Measurements from ENCODE around the gene TFDP3. TPM values are rescaled to one million over a fixed set of nuclear protein-coding genes. Genes with fewer than 3 reads are reported as not detected.

TFDP3 gene, protein sequence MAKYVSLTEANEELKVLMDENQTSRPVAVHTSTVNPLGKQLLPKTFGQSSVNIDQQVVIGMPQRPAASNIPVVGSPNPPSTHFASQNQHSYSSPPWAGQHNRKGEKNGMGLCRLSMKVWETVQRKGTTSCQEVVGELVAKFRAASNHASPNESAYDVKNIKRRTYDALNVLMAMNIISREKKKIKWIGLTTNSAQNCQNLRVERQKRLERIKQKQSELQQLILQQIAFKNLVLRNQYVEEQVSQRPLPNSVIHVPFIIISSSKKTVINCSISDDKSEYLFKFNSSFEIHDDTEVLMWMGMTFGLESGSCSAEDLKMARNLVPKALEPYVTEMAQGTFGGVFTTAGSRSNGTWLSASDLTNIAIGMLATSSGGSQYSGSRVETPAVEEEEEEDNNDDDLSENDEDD
- total RNA-seq = not detected

DNA sequence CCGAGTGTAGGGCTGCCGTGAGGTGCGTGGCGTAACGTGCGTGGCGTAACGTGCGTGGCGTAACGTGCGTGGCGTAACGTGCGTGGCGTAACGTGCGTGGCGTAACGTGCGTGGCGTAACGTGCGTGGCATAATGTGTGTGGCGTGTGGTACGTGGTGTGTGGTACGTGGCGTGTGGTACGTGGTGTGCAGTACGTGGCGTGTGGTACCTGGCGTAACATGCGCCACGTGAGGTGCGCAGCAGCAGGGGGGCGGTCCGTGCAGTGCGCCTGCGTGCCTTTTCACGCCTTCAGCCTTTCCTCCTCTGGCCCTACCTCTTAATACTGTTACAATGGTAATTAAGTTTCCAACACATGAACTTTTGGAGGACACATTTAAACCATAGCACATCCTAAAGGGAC lies at the start of gene TFDP3:
TFDP3 (minus strand) TSS at position 26 of the 400 bp plus-strand sequence. CDS start 95 bp downstream, outside the sequence.
- Histone ChIP-seq H3K9me3 (no peaks in the 10 kb centered on the region), H3K36me3 (no peaks in the 10 kb centered on the region), H3K27ac (no peak within 1 kb of the TSS), H3K4me1 (no peaks in the 10 kb centered on the region), H3K27me3 (no peaks in the 10 kb centered on the region), H3K4me3 (no peak within 1 kb of the TSS)
- no peak for ATAC-seq
- TF ChIP-seq POLR2A (IDR thresholded peaks at IDR 0.05) = no peak
- TF ChIP-seq, protein P1, sequence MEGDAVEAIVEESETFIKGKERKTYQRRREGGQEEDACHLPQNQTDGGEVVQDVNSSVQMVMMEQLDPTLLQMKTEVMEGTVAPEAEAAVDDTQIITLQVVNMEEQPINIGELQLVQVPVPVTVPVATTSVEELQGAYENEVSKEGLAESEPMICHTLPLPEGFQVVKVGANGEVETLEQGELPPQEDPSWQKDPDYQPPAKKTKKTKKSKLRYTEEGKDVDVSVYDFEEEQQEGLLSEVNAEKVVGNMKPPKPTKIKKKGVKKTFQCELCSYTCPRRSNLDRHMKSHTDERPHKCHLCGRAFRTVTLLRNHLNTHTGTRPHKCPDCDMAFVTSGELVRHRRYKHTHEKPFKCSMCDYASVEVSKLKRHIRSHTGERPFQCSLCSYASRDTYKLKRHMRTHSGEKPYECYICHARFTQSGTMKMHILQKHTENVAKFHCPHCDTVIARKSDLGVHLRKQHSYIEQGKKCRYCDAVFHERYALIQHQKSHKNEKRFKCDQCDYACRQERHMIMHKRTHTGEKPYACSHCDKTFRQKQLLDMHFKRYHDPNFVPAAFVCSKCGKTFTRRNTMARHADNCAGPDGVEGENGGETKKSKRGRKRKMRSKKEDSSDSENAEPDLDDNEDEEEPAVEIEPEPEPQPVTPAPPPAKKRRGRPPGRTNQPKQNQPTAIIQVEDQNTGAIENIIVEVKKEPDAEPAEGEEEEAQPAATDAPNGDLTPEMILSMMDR (IDR thresholded peaks at IDR 0.05 in 4 of 5, conservative IDR thresholded peaks at IDR 0.05 in 1 of 5) = no peak
- DNase-seq = no peak
- intact Hi-C loops (cut with DNase I; ENCODE audit: low total_unique reads) = no loop called here
- in situ Hi-C loops (cut with MboI; ENCODE audit: low sequenced_read_pairs in 4 of 4) = no loop called here

DNA sequence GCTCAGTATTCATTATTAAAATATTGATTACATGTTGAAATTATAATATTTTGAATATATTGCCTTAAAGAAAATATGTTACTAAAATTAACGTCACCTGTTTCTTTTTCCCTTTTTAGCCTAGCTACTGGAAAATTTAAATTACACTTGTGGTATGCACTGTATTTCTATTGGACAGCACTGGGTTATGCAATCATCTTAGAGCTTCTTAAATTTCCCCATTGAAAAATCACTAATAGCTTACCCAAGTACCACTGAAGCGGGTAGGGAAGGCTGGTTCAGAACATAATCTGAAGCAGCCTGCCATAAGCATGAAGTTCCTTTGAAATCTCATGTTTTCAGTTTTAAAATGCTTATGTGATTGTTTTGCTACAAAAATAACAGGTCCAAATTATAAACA lies 49.5 kb upstream of the TFDP3 start:
- no peaks in the 10 kb centered on the region for H3K9me3 ChIP-seq
- ATAC-seq = no peak
- no peak for DNase-seq
- H3K4me1 ChIP-seq = no peaks in the 10 kb centered on the region
- no peaks in the 10 kb centered on the region for H3K36me3 ChIP-seq
- no peak overlapping the region for H3K4me3 ChIP-seq
- intact Hi-C loops (cut with DNase I; ENCODE audit: low total_unique reads) (no loop called here), in situ Hi-C loops (cut with MboI; ENCODE audit: low sequenced_read_pairs in 4 of 4) (no loop called here)
- TF ChIP-seq, protein P1 (IDR thresholded peaks at IDR 0.05 in 4 of 5, conservative IDR thresholded peaks at IDR 0.05 in 1 of 5) = no peak
- TF ChIP-seq POLR2A (IDR thresholded peaks at IDR 0.05) = no peak
- no peak overlapping the region for H3K27ac ChIP-seq
- no peaks in the 10 kb centered on the region for H3K27me3 ChIP-seq

DNA sequence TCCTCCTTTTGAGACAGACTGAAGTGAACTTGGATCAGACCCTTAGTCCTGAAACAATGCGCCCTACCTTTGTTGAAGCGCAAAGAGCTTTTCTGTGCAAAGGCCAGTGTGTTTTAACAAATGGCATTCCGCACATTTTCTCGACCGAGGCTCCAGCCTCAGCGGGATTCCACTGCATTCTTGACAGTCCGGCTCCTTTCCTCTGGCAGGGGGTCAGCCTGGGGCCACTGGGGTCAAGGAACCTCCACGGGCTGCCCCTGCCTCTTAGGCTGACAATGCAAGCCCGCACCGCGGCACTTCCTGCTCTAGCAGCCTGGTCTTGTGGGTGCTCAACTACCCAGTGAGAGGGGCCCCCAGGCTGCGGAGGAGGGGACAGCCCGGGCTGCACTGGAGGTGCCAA lies 47.2 kb upstream of the TFDP3 start:
- DNase-seq (no peak), ATAC-seq (no peak)
- no peaks in the 10 kb centered on the region for H3K9me3 ChIP-seq
- TF ChIP-seq POLR2A (IDR thresholded peaks at IDR 0.05) = no peak
- TF ChIP-seq, protein P1 (IDR thresholded peaks at IDR 0.05 in 4 of 5, conservative IDR thresholded peaks at IDR 0.05 in 1 of 5) = no peak
- H3K36me3 ChIP-seq = no peaks in the 10 kb centered on the region
- H3K27ac ChIP-seq = no peak overlapping the region
- intact Hi-C loops (cut with DNase I; ENCODE audit: low total_unique reads) (no loop called here), in situ Hi-C loops (cut with MboI; ENCODE audit: low sequenced_read_pairs in 4 of 4) (no loop called here)
- H3K4me1 ChIP-seq = no peaks in the 10 kb centered on the region
- H3K27me3 ChIP-seq = no peaks in the 10 kb centered on the region
- no peak overlapping the region for H3K4me3 ChIP-seq

DNA sequence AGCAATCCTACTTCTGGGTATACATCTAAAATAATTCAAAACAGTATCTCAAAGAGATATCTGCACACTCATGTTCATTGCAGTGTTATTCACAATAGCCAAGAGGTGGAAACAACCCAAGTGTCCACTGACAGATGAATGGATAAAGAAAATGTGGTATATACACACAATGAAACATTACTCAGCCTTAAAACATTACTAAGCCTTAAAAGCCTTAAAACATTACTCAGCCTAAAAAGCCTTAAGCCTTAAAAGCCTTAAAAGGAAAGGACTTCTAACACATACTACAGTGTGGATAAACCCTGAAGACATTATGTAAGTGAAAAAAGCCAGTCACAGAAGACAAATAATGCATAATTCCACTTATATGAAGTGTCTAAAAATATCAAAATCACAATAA lies 40.3 kb upstream of the TFDP3 start:
- intact Hi-C loops (cut with DNase I; ENCODE audit: low total_unique reads) = no loop called here
- in situ Hi-C loops (cut with MboI; ENCODE audit: low sequenced_read_pairs in 4 of 4) = no loop called here

More for the DNA sequence above, 40.3 kb upstream of the TFDP3 start:
- Histone ChIP-seq H3K27me3 (no peaks in the 10 kb centered on the region), H3K9me3 (no peaks in the 10 kb centered on the region), H3K4me1 (no peaks in the 10 kb centered on the region), H3K27ac (no peak overlapping the region), H3K4me3 (no peak overlapping the region), H3K36me3 (no peaks in the 10 kb centered on the region)
- DNase-seq (no peak), ATAC-seq (no peak)
- TF ChIP-seq, protein P1 (IDR thresholded peaks at IDR 0.05 in 4 of 5, conservative IDR thresholded peaks at IDR 0.05 in 1 of 5) = no peak
- no peak for TF ChIP-seq POLR2A (IDR thresholded peaks at IDR 0.05)
